ENCODE measurements around the gene CFAP54.

The CFAP54 gene

DNA sequence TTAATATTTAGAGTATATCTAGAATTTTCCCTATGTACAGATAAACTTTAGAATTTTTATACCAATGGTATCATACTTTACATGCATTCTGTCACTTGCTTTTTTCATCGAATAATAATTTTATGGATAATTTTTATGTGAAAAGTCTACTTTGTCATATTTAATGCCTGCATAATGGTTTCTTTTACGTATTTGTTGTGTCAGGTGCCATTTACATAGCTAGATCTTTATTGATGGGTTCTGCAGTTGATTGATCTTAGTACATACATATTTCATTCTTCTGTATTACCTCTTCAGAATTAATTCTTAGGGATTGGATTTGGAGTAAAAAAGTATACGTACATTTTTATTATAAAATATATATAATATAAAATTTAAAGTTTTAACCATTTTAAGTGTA, 340.0 kb downstream of the CFAP54 start:
- DNase-seq, result no peak

DNA sequence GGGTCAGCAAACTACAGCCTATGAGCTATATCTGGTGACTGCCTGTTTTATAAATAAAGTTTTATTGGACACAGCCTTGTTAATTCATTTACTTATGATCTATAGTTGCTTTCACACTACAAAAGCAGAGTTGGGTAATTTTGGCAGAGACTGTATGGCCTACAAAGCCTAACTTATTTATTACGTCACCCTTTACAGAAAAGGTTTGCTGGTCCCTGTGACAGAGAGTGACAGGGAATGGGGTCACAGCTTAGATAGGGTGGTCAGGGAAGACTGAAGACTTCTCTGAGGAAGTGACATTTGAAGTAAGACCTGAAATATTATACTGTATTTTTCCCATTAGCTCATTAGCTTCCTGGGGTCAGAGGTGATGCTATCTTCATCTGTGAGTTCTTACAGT, 342.0 kb downstream of the CFAP54 start:
- no peak for DNase-seq

DNA sequence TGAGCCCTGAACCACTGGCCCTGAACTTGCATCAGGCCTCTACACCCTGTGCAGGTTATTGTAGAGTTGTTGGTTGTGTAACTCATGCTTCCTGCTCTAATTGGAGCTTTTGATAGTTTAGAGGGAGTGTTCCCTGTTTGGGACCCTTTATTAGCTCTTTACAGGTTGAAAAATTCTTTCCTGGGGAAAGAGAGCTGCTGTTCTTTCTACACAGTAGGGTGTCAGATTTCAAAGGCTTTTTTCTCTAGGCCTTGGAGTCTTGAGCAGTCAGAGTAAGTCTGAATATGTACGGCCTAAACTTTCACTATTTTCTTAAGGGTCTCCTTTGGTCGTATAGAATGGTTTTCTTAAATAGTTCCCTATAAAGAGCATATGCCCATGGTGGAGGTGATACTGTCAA, 356.9 kb downstream of the CFAP54 start:
- no peak for DNase-seq

DNA sequence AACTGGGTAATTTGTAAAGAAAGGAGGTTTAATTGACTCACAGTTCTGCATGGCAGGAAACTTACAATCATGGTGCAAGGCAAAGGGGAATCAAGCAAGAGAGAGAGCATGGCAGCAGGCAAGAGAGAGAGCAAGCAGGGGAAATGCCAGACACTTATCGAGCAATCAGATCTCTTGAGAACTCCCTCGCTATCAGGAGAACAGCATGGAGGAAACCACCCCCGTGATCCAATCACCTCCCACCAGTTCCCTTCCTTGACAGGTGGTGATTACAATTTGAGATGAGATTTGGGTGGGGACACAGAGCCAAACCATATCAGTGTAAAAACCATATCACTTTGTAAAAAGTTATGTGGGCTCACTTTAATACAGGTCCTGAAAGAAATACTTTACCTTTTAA, 361.3 kb downstream of the CFAP54 start:
- no peak for DNase-seq

DNA sequence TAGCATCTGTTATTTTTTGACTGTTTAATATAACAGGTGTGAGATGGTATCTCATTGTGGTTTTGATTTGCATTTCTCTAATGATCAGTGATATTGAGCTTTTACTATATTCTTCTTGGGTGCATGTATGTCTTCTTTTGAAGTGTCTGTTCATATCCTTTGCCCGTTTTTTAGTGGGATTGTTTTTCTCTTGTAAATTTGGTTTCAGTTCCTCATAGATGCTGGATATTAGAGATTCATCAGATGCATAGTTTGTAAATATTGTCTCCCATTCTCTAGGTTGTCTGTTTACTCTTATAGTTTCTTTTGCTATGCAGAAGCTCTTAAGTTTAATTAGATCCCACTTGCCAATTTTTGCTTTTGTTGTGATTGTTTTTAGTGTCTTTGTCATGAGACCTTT, 368.8 kb downstream of the CFAP54 start:
- no peak for DNase-seq

DNA sequence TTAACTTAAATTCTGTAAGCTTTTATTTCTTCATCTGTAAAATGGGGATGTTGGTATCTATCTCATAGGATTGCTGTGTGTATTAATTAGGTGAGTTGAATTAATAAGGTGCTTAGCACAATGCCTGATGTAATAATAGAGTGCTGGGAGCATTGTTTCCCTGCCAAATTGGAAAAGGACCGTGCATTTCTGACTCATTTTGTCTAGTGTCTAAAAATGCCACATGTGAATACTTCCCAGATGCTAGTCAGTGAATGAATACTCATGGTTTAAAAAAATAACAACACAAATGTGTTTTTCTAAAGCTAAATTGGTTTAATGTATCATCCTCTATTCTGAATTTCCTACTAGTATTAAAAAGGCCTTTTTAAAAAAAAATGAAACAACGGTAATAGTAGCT, 372.3 kb downstream of the CFAP54 start:
- DNase-seq, result no peak

DNA sequence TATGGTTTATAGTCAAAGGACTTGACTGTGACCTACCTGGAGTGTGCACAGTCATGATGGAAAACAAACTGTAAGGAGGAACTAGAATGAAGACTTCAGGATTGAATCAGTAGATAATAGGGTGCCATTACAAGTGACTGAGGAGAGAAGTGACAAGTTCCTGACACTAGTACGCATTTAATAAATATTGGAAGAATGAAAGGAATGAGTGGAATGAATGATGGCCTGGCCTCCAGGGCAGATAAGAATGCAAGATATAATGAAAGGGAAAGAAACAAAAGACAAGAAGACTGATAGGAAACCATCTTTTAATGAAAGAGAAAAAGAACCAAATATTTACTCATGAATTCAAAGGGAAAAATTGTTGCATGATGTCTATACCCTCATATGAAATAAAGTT, 372.9 kb downstream of the CFAP54 start:
- DNase-seq, result no peak

DNA sequence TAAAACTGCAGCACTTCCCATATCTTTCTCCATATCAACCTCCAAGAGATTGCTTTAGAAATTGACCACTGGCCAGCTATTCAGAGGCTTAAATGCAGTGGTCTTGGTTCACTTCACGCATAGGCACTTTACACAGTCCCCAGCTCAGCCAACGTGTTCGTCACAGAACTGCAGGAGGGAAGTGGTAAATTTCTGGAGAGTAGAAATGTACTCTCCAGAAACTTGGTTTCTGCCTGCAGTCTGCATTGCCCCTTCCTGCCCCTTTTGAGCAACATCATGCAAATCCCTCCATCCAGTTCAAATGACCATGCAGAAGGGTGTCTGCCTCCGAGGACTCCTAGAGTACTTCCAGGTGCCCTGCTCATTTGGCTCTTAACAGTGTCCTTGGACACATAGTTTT, 375.0 kb downstream of the CFAP54 start:
- no peak for DNase-seq

DNA sequence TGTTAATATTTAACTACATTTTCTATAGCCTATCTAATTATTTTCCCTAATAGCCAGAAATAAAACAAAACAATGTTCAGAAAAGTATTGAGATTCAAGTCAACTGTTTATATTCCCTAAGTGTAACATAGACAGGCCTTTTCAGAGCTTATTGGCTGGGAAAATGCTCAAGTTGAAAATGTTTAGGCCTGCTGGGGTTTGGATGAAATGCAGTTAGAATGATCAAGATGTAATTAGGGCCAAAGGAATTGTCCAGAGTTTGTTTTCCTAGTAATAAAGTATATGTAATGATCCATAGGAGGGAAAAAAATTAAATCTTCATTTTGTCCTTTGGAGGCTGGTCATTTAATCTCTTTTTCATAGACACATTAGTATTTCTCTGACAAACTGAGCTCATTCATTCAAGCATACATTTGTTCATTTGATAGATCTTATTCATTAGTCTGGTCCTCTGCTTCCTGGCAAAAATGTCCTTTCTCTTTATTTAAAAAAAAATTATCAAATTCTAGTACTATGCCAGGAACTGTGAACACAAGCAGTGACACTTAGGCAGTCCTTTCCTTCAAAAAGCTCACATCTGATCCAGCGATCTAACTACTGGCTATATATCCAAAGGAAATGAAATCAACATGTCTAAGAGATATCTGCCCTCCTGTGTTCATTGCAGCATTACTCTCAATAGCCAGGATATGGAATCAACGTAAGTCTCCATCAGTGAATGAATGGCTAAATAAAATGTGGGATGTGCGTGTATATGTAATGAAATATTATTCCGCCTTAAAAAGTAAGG, 377.6 kb downstream of the CFAP54 start:
- DNase-seq, result no peak

DNA sequence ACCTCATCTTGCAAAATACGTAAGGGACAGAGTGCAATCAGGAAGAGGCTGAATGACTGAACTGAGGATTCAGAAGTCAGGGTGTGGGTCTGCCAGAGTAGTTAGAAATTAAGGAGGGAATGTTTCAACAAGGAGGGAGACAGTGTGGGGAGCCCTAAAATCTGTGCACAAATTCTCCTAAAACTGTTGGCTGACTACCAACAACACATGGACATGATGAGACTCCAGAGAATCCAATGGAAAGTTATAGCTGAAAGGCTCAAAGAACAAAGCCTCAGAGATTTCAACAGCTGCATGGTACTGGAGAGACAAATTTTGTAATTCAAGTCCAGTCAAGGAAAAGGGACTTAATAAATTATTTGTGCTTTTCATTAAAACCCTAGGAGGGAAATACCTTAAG, 381.6 kb downstream of the CFAP54 start:
- no peak for DNase-seq

DNA sequence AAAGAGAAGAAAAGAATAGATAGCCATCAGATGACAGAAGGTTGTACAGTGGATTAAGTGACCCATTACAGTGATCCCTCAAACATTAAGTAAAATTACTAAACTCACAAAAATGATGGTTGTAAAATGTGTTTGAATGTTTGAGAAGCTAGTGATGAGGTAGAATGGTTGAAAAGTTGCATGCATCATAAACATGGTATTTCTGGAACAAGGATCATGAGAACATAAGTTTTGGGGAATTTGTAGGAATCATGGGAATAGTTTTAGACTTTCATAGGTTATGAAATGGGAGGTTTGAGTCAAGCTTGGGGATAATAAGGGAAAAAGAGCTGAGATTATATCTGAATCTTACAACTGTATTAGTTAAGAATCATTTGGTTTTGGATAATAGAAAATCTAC, 383.6 kb downstream of the CFAP54 start:
- no peak for DNase-seq

DNA sequence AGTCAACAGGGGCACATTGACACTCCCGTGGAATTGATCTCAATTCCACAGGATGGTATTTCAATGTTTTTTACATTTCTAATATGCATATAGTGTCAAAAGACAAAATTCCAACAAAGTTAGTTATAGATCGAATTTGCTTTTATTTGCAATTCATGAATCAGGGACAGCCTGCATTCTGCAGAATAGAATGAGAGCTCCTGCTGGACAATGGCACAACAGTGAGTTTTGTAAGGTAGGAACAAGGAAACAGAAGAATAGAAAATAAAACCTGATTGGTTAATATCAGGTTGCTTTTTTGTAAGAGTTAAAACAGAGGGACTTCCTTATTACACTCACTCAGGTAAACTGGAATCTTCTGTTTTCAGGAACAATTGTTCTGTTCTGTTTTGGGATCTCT, 384.8 kb downstream of the CFAP54 start:
- no peak for DNase-seq

DNA sequence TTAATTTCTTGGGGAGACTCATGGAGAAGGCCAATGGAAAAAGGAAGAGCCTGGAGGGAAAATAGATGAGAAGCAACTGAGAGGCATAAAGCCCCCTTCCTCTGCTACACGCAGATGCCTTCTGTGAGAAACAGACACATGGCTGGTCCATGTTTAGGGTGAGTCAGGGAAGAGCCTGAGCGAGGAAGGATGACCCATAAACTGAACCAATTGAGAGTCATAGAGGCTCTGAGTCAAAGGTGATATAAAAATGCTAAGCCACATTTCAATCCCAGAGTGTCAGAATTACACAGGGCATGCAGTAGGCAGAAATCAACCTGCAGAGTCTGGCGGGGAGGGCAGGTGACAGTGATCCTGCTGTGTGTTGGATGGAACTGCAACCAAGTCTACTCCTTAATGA, 387.6 kb downstream of the CFAP54 start:
- DNase-seq, result no peak

DNA sequence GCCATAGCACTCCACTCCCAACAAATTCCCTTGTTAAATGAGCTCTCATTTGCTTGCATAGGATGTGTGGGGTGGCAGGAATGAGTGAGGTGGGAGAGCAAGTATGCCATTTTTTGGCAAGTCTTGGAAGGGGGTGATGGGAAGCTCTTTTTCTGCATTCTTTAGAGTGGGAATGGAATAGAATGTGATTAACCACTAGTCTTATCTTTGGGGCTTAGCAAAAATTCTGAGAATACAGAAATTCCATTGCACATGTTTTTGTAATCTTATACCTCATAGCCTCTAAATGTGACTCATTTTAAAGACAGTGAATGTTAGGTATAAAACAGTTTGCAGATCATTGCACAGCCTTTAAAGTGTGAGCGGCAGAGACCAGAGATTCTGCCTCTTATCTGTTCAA, 389.3 kb downstream of the CFAP54 start:
- no peak for DNase-seq

DNA sequence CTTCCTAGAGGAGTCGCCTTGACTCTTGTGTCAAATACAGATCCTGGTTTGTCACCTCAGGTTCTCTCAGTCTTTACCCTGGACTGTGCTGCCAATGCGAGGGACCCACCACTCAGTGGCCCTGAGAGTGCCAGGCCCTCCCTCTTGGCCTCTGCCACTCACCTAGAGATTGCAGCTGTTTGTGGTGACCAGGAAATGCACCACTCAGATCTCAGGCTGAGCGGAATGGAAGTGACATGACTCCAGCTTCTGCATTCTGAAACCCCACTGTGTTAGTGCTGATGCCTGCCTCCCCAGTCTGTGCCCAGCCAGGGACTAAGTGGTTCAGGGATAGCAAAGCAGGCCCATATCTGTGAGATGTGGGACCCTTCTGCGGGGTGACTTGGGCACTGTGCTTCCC, 389.9 kb downstream of the CFAP54 start:
- DNase-seq, result no peak

DNA sequence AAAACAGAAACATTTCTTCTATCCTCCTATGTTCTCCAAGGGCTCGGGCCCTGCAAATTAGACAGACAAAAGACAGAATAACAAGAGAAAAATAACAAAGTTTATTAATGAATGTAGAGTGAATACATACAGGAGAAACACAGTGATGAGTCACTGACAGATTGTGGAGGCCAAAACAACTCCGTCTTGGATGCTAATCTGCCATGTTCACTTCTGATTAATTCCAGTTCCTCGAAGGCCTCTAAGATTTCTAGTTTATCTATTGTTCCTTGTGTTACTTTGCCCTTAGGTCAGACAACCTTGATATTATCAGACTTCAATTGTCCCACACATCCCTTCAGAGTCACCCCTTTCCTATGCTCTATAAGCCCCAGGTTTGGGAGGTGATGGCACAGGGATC, 390.8 kb downstream of the CFAP54 start:
- DNase-seq, result no peak

DNA sequence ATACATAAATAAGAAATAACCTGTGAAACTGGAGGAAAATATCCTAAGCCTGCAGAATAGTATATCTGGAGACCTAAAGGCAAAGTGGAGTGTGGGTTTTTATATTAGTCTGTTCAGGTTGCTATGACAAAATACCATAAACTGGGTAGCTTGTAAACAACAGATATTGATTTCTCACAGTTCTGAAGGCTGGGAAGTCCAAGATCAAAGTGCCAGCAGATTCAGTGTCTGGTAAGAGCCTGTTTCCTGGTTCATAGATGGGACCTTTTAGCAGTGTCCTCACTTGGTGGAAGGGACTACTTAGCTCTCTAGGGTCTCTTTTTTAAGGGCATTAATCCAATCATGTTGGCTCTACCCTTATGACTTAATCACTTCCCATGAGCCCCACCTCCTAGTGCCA, 392.2 kb downstream of the CFAP54 start:
- no peak for DNase-seq

DNA sequence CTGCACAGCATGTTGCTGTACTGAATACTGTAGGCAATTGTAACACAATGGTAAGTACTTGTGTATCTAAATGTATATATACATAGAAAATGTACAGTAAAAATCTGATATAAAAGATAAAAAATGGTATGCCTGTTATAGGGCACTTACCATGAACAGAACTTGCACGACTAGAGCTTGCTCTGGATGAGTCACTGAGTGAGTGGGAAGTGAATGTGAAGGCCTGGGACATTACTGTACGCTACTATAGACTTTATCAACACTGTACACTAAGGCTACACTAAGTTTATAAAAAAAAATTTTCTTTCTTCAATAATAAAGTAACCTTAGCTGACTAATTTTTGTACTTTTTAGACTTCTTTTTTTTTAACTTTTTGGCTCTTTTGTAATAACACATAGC, 393.5 kb downstream of the CFAP54 start:
- peak in 1 of 2 donors; percentile 7 for DNase-seq

DNA sequence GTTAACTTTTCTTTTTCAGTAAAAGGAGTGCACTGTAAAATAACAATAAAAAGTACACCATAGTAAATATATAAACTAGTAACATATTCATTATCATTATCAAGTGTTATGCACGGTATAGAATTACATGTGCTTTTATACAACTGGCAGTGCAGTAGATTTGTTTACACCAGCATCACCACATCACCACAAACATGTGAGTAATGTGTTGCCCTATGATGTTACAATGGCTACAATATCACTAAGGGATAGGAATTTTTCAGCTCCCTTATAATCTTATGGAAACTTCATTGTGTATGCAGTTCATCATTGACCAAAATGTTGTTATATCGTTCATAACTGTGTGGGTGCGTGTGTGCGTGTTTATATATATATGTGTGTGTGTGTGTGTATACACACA, 394.2 kb downstream of the CFAP54 start:
- no peak for DNase-seq

DNA sequence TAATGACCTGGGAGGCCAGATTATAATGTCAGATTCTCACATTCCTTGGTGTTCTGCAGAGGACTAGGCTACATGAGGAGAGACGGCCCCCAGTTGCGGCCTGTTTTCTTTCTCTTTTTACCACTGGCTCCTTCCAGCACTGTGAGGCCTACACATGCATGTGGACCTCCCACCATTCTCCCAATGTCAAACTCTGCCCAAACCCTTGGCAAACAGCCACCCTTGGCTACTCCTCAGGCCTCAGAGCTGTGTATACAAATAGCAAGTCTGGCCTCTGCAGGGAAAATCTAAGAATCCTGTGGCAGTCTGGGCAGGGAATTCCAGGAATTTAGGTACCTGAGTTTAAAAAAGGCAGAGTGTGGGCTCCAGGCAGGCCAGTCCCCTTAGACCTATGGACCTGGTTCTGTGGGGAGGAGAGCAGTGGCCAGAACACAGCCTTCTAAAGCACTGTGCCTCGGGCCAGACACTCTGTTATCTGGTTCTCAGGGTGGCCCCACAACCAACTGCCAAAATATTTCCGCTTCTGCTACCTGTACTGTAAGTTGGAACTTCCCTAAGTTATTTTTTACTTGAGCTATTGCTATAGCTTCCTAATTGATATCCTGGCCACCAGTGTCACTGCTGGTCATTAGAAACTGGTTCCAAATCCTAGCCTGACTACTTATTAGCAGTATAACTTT, 397.8 kb downstream of the CFAP54 start:
- DNase-seq, result no peak

DNA sequence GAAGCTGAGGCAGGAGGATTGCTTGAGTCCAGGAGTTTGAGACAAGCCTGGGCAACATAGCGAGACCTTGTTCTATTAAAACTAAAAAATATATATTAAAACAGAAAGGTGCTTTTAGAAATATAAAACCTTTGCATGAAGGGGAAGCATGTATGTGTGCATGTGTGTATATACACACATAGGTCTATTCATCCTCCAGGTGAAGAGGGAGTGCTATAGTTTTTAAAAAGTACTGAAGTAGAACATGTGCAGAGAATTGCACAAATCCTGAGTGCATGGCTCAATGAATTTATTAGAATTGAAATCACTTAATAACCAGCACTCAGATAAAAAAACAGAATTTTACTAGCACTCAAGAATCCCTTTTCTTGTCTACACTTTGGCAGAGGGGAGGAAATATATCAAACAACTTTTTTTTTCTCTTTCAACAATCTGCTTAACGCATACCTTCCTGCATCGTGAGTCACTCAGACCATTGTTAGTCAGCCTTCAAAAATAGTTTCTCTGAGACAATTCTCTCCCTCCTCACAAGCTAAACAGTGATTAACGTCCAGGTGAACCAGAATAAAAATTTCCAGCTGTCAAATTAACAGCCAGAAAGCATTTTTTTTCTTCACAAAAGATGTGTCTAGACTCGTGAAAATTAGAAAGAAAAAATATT, 400.0 kb downstream of the CFAP54 start:
- no peak for DNase-seq

DNA sequence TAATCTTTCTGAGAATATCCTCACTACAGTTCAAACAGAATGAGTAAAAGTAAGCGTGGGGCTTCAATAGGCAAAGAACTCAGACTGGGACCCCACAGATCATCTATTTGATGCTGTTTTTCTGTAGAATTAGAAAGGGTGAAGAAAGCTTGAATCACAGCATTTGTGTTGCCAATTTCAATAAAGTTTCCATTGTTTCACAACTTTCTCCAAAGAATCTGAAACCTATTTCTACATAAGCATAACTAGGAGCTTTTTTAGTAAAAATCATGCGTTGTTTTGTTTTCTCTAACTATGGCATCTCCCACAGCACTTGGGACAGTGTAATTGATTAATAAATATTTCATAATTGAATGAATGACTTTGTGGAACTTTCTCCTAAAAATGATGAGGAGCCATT, 401.0 kb downstream of the CFAP54 start:
- no peak for DNase-seq

DNA sequence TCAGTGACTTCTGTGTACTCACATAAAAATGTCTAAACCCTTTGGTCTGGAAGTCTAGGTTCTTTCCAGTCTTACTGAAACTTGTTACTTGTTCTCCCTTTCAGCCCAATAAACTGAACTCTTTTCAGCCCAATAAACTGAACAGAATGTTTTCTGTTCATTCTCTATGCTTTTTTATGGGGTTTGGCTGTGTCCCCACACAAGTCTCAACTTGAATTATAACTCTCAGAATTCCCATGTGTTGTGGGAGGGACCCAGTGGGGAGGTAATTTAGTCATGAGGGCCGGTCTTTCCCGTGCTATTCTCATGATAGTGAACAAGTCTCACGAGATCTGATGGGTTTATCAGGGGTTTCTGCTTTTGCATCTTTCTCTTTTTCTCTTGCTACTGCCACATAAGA, 402.7 kb downstream of the CFAP54 start:
- no peak for DNase-seq

DNA sequence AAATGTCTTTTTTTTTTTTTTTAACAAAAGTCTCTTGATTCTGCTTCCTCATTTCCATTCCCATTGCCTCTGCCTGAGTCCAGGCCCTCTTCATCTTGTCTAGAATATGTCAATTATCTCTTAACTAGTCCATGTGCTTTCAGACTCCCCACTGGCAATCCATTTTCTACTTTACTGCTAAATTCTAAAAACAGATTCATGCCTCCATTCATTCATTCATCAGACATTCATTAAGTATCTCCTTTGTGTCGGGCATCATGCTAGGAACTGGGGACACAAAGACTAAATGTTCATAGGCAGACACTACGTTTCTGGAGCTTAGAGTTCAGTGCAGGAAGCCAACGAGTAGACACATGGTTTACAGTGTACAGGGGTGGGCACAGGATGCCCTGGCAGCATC, 408.0 kb downstream of the CFAP54 start:
- DNase-seq, result no peak
